ENCODE data around the gene SEC31A.
"Not testable (repeated sequence)": the region's sequence is repeated elsewhere in the genome, so short reads cannot be mapped to it uniquely, and the experiment has no call there.

SEC31A gene

DNA sequence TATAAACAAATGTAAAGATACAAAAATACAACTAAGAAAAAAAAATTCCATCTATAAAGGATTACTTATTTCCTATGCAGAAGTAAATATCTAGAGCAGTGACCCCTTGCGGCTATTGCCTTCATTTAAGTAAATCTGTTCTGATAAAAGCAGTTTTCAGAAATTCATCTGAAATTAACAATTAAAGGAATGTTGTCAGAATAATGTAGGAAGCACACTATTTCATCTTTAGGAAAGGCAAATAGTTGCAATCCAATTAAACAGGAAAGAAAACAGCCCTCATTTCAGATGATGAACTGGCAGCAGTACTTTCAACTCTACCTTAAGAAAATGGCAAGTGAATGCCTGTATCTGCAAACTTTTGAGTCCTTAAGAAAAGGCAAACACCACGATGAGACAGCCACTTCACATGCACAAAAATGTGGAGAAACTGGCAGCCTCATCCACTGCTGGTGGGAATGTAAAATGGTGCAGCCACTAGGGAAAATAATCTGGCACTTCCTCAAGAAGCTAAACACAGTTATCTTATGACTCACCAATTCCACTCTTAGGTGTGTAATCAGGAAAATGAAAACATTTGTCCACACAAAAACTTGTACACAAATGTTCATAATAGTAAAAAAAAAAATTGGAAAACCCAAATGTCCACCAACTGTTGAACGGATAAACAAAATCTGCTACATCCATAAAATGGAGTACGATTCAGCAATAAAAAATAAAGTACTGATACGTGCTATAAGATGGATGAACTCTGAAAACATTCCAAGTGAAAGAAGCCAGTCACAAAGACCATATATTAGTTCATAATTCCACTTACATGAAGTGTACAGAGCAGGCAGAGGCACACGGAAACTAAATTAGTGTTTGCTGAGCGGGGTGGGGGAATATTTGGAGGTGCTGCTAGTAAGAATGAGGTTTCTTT, 7.6 kb upstream of the SEC31A start:
- no peak for DNase-seq (ENCODE audit: low read depth in 3 of 3)

DNA sequence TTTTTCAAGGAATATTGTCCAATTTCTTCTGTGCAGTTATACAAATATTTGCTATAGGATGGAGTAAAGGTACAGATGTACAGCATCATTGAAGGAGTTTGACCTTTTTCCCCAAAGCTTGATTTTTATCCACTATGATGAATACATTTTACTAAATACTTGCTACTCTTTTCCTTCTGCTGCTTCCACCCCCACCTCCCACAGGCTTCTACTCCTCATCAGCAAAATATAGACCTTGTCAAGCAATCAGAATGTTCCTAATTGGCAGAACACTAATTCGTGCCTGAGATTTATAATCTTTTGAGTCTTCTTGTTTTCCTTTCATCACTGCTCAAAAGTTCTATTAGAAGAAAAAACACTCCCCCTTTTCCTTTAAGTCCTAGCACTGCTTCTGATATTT, 5.8 kb upstream of the SEC31A start:
- no peak for DNase-seq (ENCODE audit: low read depth in 3 of 3)

DNA sequence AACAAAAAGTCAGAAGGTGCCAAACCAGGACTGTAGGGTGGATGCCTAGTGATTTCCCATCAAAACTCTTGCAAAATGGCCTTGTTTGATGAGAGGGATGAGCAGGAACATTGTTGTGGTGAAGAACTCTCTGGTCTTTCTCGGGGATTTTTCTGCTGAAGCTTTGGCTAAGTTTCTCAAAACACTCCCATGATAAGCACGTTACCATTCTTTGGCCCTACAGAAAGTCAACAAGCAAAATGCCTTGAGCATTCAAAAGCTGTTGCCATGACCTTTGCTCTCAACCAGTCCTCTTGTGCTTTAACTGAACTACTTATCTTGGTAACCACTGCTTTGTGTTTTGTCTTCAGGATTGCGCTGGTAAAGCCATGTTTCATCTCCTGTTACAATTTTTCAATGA, 3.0 kb upstream of the SEC31A start:
- DNase-seq (ENCODE audit: low read depth in 3 of 3), result no peak

DNA sequence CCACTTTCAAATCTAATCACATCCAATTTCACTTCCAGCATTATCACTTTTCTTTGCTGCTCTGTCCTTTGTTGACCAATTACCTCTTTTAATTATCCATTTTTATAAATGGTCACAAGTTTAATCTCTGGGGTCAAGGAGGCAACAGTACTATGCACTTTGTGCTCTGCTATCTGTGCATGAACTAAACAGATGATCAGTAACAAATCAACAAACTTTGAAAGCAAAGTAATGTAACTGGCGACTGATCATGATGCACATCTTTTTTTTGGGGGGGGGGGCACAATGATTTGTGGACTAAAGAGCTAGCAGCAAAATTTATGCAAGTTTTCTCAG, 1.5 kb upstream of the SEC31A start:
- DNase-seq (ENCODE audit: low read depth in 3 of 3), result no peak

DNA sequence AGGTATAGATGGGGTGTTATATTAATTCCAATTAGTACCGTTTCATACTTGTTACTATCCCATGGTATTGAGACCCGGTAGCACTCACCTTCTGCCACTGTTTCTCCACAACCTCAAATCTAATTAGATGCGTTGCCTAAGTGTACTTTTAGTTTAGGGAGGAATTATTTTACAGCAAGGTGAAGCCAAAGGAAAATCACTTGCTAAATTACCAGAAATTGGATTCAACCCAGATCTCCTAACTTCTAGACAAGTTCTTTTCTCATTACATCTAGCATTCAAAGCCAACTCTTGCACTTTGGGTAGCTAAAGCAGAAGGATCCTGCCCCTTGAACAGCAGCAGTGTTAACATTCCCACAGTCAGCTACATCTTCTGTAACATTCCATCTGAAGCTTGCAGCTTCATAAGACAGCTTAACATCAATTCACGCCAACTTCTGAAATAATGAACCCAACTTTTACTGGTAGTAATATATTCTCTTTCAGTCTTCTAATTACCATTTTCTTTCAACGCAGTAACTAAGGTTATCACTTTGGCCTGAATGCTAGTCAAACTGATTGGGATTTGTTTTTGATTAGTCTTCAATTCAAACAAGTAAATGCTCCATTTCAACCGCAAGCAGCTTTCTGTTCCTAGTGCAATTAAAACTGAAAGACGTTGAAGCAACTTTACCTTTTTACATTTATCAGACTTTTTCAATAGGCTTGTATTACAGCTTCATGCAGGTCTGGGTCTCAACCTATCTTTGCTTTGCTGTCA, 934 bp upstream of the SEC31A start:
- DNase-seq (ENCODE audit: low read depth in 3 of 3), result no peak

DNA sequence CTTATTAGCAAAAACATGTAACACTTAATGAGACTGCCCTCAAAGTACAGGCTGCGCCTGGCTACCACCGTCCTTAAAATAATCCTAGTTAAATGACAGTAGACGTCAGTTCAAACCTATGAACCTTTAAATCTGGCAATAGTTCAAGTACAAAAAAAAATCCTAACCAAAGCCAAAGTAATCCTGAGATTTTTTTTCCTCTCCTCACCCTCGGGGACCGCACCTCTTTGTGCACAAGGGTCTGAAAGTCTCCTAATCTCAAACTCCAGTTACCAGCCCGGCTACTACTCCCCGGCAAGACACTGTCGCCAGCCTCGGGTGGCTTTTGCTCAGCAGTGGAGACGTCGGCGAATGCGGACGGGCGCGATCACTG, 439 bp downstream of the SEC31A start:
- DNase-seq (ENCODE audit: low read depth in 3 of 3), result no peak

DNA sequence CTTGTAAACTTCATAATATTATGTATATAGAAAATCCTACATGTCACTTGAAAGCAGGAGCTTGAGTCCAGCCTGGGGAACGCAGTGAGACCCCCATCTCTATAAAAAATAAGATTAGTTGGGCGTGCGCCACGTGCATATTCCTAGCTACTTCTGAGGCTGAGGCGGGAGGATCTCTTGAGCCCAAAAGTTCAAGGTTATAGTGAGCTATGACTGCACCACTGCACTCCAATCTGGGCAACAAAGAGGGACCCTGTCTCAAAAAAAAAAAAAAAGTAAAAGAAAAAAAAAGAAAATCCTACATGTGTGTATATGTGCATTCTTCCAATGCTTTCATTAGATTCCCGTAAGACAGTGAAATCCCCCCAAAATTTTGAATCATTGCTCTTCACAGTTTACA, 1.7 kb downstream of the SEC31A start:
- DNase-seq (ENCODE audit: low read depth in 3 of 3), result no peak

DNA sequence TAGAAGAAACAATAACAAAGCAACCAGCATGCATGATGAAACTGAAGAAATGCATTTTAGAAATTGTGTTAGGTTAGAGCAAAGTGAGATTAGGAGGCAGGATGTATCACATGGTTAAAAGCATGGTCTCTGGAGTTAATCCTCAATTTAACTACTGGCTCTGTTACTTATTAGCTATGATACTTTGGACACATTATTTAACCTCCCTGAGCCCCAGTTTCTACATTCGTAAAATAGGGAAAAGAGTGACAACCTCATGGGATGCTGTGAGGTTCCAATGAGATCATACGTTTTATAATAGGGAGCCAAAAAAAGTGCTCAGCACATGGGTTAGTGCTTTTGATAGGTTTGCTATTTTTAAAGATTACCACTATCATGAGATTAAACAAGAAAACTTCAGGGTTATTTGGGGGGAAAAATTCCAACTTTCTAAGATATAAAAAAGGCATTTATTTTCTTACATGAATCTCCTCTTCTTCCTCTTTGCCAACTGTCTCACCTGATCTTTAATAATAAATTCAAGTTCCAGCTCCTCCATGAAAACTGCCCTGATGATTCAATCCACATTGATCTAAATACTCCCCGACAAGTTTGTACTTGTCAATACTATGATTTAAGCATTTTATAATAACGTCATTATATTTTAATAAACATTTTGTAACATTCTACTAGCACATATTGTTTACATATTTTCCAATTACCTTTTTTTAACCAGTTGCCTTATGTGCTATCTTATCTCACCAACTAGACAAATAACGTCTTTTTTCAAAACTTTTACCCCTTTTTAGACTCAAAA, 4.6 kb downstream of the SEC31A start:
- no peak for DNase-seq (ENCODE audit: low read depth in 3 of 3)

DNA sequence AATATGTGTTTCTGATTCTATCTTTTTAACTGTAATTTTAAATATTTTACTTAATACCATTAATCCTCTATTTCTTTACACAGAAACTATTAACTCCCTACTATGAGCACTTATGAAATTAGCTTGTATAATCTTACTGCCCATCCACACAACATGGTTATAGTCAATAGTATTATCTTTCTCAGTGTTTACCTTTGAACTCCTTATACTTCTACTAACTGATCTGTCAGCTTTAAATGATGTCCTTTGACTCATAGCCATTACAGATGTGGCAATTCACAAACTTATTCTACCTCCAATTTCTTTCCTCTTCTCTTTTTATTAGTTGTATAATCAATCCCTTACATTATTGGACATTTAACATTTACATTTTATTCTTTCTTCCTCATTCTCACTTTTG, 5.5 kb downstream of the SEC31A start:
- DNase-seq (ENCODE audit: low read depth in 3 of 3), result no peak

DNA sequence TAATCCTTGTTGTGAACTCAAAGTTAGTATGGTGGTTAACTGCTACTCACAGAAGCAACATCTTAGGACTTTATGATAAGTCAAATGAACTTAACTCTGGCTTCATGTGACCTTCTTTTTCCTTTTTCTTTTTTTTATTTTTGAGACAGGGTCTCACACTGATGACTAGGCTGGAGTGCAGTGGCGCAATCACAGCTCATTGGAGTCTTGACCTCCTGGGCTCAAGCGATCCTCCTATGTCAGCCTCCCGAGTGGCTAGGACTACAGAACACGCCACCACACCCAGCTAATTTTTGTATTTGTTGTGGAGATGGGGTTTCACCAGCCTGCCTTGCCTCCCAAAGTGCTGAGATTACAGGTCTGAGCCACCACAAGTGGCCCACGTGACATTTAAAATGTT, 22.4 kb downstream of the SEC31A start:
- DNase-seq (ENCODE audit: low read depth in 3 of 3), result no peak

DNA sequence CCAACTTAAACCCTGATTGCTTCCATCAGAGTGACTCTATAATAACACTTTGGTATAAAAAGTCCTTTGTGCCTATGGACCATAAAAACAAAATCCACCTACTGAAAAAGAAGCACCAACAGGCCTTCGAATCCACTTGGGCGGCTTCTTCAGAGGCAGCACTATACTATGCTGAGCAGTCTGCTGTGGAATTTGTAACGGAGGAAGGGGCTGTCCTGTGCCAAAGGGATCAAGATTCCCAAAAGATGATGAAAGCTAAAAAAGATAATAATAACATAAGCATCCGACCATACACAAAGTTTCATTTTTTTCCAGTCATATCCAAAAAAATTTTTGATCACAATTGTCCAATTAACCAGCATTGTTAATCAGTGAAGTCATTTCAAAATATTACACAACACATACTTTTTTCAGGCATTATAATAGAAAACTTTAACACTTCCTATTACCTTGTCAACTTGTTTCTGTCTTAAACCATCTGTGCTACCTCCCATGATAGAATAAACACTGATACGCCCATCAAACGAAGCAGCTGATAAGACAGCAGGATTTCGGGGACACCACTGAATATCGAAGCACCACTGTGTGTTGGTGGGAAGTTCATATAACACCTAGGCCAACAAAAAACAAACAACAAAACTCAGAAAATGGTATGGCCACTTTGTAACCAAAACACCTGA, 24.1 kb downstream of the SEC31A start:
- no peak for DNase-seq (ENCODE audit: low read depth in 3 of 3)

DNA sequence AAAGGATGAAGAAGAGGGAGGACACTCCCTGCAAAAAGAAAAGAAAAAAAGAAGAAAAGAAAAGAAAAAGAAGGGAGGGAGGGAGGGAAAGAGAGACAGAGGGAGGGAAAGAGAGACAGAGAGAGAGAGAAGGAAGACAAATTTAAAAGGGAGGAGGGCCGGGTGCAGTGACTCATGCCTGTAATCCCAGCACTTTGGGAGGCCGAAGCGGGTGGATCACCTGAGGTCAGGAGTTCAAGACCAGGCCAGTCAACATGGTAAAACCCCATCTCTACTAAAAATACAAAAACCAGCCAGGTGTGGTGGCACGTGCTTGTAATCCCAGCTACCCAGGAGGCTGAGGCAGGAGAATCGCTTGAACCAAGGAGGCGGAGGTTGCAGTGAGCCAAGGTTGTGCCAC, 24.9 kb downstream of the SEC31A start:
- DNase-seq (ENCODE audit: low read depth in 3 of 3), result not testable (repeated sequence)

DNA sequence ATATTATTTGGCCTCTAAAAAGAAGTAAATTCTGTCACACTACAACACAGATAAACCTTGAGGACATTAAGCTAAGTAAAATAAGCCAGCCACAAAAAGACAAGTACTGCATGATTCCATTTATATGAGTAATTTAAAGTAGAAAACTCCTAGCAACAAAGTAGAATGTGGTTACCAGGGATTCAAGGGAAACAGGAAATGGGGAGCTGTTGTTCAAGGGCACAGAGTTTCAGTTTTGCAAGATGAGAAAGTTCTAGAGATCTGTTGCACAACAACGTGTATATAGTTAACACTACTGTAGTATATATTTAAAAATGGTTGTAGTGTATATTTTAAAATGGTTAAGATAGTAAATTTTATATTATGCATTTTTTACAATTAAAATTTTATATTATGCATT, 25.4 kb downstream of the SEC31A start:
- DNase-seq (ENCODE audit: low read depth in 3 of 3), result no peak

DNA sequence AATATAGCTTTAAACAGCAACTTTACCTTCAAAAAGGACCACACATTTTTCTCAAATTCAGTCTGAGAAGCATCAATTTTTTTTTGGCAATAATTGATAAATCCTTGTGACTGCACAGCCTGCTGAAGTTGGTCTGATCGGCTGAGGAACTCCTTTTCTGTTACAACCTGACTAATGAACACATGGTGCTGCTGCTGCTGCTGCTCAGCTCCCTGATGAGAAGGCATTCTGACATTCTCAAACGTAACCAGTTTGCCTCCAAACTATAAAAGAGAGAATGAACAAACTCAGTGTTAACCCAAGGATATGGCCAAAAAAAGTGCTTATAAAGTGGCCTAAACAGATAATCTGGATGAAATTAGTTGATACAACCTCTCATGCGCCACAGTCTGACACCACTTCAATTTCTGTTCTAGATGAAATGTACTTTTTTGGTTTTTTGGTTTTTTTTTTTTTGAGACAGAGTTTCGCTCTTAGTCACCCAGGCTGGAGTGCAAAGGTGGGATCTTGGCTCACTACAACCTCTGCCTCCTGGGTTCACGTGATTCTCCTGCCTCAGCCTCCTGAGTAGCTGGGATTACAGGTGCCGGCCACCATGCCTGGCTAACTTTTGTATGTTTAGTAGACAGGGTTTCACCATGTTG, 26.5 kb downstream of the SEC31A start:
- DNase-seq (ENCODE audit: low read depth in 3 of 3), result no peak

DNA sequence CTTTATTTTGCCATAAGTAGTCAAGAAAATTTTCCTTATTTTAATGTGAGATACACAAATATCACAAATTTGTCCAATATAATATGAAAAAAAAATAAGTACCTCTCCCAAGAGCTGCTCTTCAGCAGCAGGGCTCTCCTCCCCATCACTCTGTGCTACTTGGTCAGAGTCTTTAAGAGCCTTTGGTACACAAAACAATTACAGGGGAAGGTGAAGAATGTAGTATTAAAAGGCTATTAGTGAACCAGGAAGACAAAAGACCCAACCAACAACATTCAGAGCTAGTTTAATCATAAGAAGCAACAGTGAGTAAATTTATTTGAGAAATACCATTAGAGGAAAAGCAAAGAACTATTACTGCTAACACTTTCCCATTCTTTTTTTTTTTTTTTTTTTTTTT, 29.4 kb downstream of the SEC31A start:
- DNase-seq (ENCODE audit: low read depth in 3 of 3), result no peak

DNA sequence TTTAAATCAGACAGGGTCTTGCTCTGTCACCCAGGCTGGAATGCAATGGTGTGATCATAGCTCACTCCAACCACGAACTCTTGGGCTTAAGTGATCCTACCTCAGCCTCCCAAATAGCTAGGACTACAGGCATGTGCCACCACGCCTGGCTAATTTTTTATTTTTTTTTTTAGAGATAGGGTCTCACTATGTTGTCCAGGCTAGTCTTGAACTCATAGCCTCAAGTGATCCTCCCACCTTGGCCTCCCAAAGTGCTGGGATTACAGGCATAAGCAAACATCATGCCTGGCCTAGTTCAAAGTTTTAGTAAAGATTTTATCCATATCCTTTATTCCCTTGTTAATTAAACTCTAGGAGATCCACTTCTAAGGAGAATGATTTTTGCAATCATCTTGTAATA, 30.5 kb downstream of the SEC31A start:
- DNase-seq (ENCODE audit: low read depth in 3 of 3), result not testable (repeated sequence)

DNA sequence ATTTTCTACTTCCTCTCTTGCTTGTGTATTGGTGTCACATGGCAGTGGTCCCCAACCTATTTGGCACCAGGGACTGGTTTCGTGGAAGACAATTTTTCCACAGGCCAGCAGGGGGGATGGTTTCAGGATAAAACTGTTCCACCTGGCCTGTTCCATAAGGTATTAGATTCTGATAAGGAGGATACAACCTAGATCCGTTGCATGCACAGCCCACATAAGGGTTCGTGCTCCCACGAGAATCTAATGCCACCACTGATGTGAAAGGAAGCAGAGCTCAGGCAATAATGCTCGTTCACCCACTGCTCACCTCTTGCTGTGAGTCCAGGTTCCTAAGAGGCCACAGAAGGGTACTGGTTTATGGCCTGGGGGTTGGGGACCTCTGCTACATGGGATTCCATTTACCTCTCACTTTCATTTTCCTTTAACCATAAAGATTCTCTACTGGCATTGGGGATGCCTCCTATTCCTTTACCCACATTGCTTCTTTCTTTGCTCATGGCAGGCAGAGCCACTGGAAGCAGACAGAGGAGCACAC, 38.1 kb downstream of the SEC31A start:
- no peak for DNase-seq (ENCODE audit: low read depth in 3 of 3)

DNA sequence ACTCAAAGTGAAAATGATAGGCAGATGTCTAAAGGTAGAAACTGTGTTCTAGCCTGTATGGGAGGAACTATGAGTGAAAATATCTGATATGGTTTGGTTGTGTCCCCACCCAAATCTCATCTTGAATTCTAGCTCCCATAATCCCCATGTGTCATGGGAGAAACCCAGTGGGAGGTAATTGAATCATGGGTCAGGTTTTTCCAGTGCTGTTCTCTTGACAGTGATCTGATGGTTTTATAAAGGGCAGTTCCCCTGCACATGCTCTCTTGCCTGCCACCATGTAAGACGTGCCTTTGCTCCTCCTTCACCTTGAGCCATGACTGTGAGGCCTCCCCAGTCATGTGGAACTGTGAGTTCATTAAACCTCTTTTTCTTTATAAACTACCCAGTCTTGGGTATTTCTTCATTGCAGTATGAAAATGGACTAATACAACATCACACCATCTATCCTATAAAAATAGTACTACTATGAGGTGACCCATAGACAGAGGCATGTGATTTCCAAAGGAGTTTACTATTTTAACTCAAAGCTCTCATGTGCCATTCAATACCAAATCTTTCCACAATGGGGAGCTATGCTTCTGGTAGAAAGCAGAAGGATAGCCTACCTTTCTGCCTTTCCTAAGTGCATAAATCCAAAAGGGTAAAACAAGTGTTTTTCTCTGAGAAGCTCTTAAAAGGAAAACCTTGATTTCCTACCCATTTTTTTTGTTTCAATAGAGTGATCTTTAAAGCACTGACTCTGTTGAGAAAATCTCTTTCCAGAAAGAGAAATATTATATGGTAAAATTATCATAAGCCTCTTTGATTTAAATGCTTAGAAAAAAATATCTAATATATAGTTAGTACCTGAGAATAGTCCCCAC, 38.8 kb downstream of the SEC31A start:
- DNase-seq (ENCODE audit: low read depth in 3 of 3), result no peak

DNA sequence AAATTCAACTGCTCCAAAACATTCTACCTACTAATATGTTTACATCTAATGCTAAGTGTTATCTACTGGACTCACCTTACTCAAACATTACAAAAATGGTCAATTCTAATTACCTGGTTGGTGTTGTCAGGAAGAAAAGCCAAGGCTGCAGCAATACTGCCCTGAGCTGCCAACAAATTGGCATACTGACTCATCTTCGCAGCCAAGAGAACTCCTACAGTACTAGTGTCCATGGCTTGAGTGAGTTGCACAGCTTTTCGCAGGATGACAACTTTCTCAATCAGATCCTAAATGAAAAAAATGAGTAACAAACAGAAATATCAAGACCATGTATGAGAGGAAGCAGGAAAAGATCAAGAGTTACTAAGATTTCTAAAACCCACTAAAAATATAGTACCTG, 39.6 kb downstream of the SEC31A start:
- no peak for DNase-seq (ENCODE audit: low read depth in 3 of 3)

DNA sequence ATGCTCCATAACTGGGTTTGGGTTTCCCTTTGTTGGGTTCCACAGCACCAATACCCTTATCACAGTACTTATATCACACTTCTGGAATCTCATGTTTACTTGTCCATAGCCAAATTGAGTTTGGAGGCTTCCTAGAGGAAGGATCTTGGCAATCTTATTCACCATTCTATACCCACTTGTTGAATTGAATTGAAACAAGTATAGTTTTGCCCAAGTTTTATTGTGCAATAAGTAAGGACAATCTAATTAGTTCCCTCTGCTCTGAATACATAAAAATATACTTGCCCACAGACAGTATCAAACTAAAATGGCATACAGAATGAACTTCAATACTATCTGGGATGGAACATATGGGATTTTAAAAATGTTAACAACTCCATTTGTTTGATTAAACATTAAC, 40.3 kb downstream of the SEC31A start:
- DNase-seq (ENCODE audit: low read depth in 3 of 3), result no peak

Measured in stimulated activated CD4-positive, alpha-beta T cell treated with anti-CD3 and anti-CD28 coated beads, TNF-alpha, amount 100 ng/mL, for 48 hours (primary cell).